ENCODE results near the gene OR11H7. TPM values are rescaled to one million over a fixed set of nuclear protein-coding genes. Genes with fewer than 3 reads are reported as not detected.

OR11H7 gene
- total and polyA plus RNA-seq, 2 of the 4 experiments (the other 2 are of a cell fraction): not detected

GRCh38 chr14:20247646-20248246 is 19.0 kb downstream of the OR11H7 start:
- H2BK15ac ChIP-seq (ENCODE audit: low read depth, low read length): no peak overlapping the region
- H2AFZ ChIP-seq (replicated peaks; ENCODE audit: low read length, poor library complexity): no peak overlapping the region
- no peak overlapping the region for H4K5ac ChIP-seq (ENCODE audit: low read depth, low read length)
- TF ChIP-seq NFE2L2 (IDR thresholded peaks at IDR 0.05; ENCODE audit: low read depth, low read length): no peak
- no peak for TF ChIP-seq MAFK (IDR thresholded peaks at IDR 0.05; ENCODE audit: low read depth, low read length)
- no peak for TF ChIP-seq RAD21 (IDR thresholded peaks at IDR 0.05; ENCODE audit: low read length)
- TF ChIP-seq POLR2A (IDR thresholded peaks at IDR 0.05; ENCODE audit: low read depth, low read length): no peak
- TF ChIP-seq RCOR1 (IDR thresholded peaks at IDR 0.05; ENCODE audit: insufficient replicate concordance, low read length): no peak
- H3K23ac ChIP-seq (ENCODE audit: low read depth, low read length): no peak overlapping the region
- H3K14ac ChIP-seq (replicated peaks; ENCODE audit: low read depth, low read length): no peak overlapping the region
- no peak overlapping the region for H3K27ac ChIP-seq (ENCODE audit: insufficient read depth, low read length)
- no peak overlapping the region for H2AK9ac ChIP-seq (replicated peaks; ENCODE audit: low read depth, low read length, poor library complexity)
- H3K4me1 ChIP-seq (ENCODE audit: control insufficient read depth, insufficient read depth, low read length): no peaks in the 10 kb centered on the region
- ATAC-seq (ENCODE audit: low read depth) (no peak), DNase-seq (no peak)
- no peak overlapping the region for H3K4me3 ChIP-seq (ENCODE audit: insufficient read depth, low read depth, low read length)
- no peak overlapping the region for H2BK120ac ChIP-seq (ENCODE audit: low read depth, low read length)
- intact Hi-C loops (cut with micrococcal nuclease) (no loop called here), dilution Hi-C loops (cut with HindIII; ENCODE audit: low sequenced_read_pairs, unreplicated experiment) (no loop called here), in situ Hi-C loops (cut with MboI; ENCODE audit: low sequenced_read_pairs) (no loop called here)
- H3K79me1 ChIP-seq (ENCODE audit: low read depth in 1 of 2, low read length in 2 of 2): no peaks in the 10 kb centered on the region
- no peaks in the 10 kb centered on the region for H4K20me1 ChIP-seq (ENCODE audit: insufficient read depth, low read length)
- H3K9me1 ChIP-seq (ENCODE audit: insufficient read depth, low read length): no peaks in the 10 kb centered on the region
- no peak overlapping the region for H4K8ac ChIP-seq (ENCODE audit: low read depth in 2 of 2, low read length in 2 of 2)
- H3K27me3 ChIP-seq (ENCODE audit: control insufficient read depth, insufficient read depth, low read length): no peaks in the 10 kb centered on the region
- POLR2A ChIA-PET (ENCODE audit: unreplicated experiment): interaction anchor here (0.5 kb wide), 1 partner anchor 270 kb away, joined by 4 read pairs; no protein-coding TSS in a partner anchor
- CTCF ChIA-PET: no interaction called here
- H3K56ac ChIP-seq (ENCODE audit: extremely low read depth, insufficient read depth, low read length): no peak overlapping the region
- no peak overlapping the region for H3K18ac ChIP-seq (ENCODE audit: low read depth, low read length)
- no peak overlapping the region for H4K91ac ChIP-seq (ENCODE audit: insufficient read depth, low read depth, low read length)
- H3K9me3 ChIP-seq (ENCODE audit: control insufficient read depth, insufficient read depth, low read length): no peaks in the 10 kb centered on the region; the same call in 1 of the 2 replicates
- H3K9ac ChIP-seq (ENCODE audit: low read depth, low read length): no peak overlapping the region
- no peak overlapping the region for H3K4me2 ChIP-seq (ENCODE audit: low read depth, low read length)
- no peak overlapping the region for H3K4ac ChIP-seq (ENCODE audit: low read depth, low read length)
- H3K36me3 ChIP-seq (ENCODE audit: control insufficient read depth, insufficient read depth, low read length): no peaks in the 10 kb centered on the region
- WGBS, 2 experiments (ENCODE audit: extremely low coverage in 2 of 2, insufficient read length in 1 of 2): no CpG with 5 or more reads among the region's 3 CpGs
- no peak overlapping the region for H2BK20ac ChIP-seq (ENCODE audit: low read depth, low read length)
- BruUV-seq (replicated peaks): no TSS peak
- no peak overlapping the region for H2AK5ac ChIP-seq (ENCODE audit: low read depth, low read length)
- no peak overlapping the region for H2BK5ac ChIP-seq (ENCODE audit: low read depth, low read length, poor library complexity, severe bottlenecking)
